ENCODE results near the gene SLC25A46.
A peak's percentile ranks its signal among the peaks of the same experiment; 100 is the strongest.

Gene SLC25A46

DNA sequence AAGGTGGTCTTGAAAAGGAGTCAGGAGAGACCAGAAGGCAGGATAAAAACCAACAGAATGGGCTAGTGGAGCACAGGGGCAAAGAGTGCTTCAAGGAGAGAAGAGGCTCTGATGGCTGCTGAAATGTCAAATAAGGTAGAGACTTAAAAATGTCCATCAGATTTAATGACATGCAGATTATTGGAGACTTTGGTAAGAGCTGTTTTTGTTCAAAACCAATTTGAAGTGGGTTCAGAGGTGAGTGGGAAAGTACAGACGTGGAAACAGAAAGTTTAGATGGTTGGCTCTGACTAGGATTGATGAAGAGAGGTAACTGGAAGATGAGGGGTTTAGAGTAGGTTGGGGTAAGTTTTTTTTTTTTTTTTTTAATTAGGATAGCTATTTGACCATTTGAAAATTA, 14.1 kb downstream of the SLC25A46 start (continued):
- TF ChIP-seq ZBTB17 (tag by site-specific recombination; IDR thresholded peaks at IDR 0.05) = no peak

DNA sequence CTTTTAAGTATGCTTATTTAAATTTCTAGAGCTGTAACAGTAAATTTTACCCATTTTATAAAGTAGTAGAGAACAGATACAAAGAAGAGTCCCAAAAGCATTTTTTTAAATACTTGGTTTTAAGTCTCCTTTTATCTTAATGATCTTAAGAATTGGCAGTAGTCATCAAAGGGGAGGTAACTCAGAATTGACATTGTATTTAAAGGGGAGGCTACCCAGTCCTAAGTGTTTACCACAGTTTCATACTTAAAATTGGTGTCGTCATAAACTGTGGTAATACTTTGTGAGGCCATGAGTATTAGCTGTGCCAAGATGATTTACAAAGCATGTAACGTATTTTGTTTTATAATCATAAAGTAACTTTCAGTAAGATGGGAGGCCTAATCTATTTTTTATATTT, 14.8 kb downstream of the SLC25A46 start:
- Histone ChIP-seq H3K4me3 (ENCODE audit: low read depth, low read length) (no peak overlapping the region), H3K4me1 (ENCODE audit: control insufficient read depth, insufficient read depth, low read length) (no peaks in the 10 kb centered on the region), H3K36me3 (ENCODE audit: control insufficient read depth in 2 of 2, insufficient read depth in 1 of 2, low read length in 2 of 2) (peaks cover 28 to 55% of the 10 kb centered on the region in 2 experiments), H3K9me3 (ENCODE audit: control insufficient read depth, insufficient read depth, low read depth, low read length) (no peaks in the 10 kb centered on the region), H3K27ac (ENCODE audit: extremely low read depth, low read depth, low read length) (no peak overlapping the region)
- CTCF ChIA-PET = interaction anchor here (0.6 to 1.1 kb wide), 2 partner anchors 15 to 18 kb away, joined by 3 to 6 read pairs; no protein-coding TSS in a partner anchor
- POLR2A ChIA-PET = no interaction called here
- TF ChIP-seq ZNF16 (tag by site-specific recombination; IDR thresholded peaks at IDR 0.05; ENCODE audit: low read depth) (no peak), ZNF121 (tag by site-specific recombination; IDR thresholded peaks at IDR 0.05) (no peak), ZNF530 (tag by site-specific recombination; IDR thresholded peaks at IDR 0.05; ENCODE audit: low read depth) (no peak), FEZF1 (tag by site-specific recombination; IDR thresholded peaks at IDR 0.05) (no peak), OSR2 (tag by site-specific recombination; IDR thresholded peaks at IDR 0.05) (no peak), ZNF292 (tag by site-specific recombination; IDR thresholded peaks at IDR 0.05; ENCODE audit: borderline replicate concordance, low read depth) (no peak), ZNF132 (tag by site-specific recombination; IDR thresholded peaks at IDR 0.05; ENCODE audit: borderline replicate concordance) (no peak), YY2 (tag by site-specific recombination; IDR thresholded peaks at IDR 0.05) (no peak), ZNF677 (tag by site-specific recombination; IDR thresholded peaks at IDR 0.05) (no peak), ZNF621 (tag by site-specific recombination; IDR thresholded peaks at IDR 0.05) (no peak)
- TF ChIP-seq, protein P1, sequence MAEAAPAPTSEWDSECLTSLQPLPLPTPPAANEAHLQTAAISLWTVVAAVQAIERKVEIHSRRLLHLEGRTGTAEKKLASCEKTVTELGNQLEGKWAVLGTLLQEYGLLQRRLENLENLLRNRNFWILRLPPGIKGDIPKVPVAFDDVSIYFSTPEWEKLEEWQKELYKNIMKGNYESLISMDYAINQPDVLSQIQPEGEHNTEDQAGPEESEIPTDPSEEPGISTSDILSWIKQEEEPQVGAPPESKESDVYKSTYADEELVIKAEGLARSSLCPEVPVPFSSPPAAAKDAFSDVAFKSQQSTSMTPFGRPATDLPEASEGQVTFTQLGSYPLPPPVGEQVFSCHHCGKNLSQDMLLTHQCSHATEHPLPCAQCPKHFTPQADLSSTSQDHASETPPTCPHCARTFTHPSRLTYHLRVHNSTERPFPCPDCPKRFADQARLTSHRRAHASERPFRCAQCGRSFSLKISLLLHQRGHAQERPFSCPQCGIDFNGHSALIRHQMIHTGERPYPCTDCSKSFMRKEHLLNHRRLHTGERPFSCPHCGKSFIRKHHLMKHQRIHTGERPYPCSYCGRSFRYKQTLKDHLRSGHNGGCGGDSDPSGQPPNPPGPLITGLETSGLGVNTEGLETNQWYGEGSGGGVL (tag by site-specific recombination; IDR thresholded peaks at IDR 0.05) = no peak
- TF ChIP-seq, protein P2, sequence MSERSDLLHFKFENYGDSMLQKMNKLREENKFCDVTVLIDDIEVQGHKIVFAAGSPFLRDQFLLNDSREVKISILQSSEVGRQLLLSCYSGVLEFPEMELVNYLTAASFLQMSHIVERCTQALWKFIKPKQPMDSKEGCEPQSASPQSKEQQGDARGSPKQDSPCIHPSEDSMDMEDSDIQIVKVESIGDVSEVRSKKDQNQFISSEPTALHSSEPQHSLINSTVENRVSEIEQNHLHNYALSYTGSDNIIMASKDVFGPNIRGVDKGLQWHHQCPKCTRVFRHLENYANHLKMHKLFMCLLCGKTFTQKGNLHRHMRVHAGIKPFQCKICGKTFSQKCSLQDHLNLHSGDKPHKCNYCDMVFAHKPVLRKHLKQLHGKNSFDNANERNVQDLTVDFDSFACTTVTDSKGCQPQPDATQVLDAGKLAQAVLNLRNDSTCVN (tag by site-specific recombination; optimal IDR thresholded peaks at IDR 0.05) = no peak
- TF ChIP-seq, protein P3, sequence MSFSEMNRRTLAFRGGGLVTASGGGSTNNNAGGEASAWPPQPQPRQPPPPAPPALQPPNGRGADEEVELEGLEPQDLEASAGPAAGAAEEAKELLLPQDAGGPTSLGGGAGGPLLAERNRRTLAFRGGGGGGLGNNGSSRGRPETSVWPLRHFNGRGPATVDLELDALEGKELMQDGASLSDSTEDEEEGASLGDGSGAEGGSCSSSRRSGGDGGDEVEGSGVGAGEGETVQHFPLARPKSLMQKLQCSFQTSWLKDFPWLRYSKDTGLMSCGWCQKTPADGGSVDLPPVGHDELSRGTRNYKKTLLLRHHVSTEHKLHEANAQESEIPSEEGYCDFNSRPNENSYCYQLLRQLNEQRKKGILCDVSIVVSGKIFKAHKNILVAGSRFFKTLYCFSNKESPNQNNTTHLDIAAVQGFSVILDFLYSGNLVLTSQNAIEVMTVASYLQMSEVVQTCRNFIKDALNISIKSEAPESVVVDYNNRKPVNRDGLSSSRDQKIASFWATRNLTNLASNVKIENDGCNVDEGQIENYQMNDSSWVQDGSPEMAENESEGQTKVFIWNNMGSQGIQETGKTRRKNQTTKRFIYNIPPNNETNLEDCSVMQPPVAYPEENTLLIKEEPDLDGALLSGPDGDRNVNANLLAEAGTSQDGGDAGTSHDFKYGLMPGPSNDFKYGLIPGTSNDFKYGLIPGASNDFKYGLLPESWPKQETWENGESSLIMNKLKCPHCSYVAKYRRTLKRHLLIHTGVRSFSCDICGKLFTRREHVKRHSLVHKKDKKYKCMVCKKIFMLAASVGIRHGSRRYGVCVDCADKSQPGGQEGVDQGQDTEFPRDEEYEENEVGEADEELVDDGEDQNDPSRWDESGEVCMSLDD (tag by site-specific recombination; IDR thresholded peaks at IDR 0.05) = no peak
- TF ChIP-seq, protein P4, sequence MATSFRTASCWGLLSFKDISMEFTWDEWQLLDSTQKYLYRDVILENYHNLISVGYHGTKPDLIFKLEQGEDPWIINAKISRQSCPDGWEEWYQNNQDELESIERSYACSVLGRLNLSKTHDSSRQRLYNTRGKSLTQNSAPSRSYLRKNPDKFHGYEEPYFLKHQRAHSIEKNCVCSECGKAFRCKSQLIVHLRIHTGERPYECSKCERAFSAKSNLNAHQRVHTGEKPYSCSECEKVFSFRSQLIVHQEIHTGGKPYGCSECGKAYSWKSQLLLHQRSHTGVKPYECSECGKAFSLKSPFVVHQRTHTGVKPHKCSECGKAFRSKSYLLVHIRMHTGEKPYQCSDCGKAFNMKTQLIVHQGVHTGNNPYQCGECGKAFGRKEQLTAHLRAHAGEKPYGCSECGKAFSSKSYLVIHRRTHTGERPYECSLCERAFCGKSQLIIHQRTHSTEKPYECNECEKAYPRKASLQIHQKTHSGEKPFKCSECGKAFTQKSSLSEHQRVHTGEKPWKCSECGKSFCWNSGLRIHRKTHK (tag by site-specific recombination; IDR thresholded peaks at IDR 0.05) = no peak

DNA sequence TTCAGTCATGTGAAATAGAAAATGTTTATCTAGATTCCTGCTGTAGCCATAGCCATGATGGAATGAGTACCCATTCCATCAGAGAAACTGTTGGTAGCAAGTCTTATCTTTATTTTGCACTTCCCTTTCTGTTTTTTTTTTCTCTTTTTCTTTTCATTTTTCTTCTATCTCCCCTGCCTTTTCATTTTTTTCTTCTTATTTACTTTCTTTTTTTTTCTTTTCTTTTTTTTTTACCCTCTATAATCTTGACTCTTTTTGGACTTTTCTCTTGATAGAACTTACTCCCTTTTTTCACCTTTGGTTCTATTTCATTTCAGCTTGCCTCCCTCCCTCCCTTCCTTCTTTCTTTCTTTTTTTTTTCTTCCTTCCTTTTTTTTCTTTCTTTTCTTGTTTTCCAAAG, 15.4 kb downstream of the SLC25A46 start:
- no peaks in the 10 kb centered on the region for H3K4me1 ChIP-seq (ENCODE audit: control insufficient read depth, insufficient read depth, low read length)
- TF ChIP-seq PRDM1 (tag by site-specific recombination; IDR thresholded peaks at IDR 0.05) (peak; percentile 95), EGR2 (tag by site-specific recombination; IDR thresholded peaks at IDR 0.05; ENCODE audit: low read depth) (no peak), ZNF23 (tag by site-specific recombination; IDR thresholded peaks at IDR 0.05; ENCODE audit: borderline replicate concordance) (no peak), GLI4 (tag by site-specific recombination; IDR thresholded peaks at IDR 0.05) (no peak), YY2 (tag by site-specific recombination; IDR thresholded peaks at IDR 0.05) (no peak), ZNF366 (tag by site-specific recombination; conservative IDR thresholded peaks at IDR 0.05) (0 out of 2 replicates have a peak, but pooled peaks have one; percentile 21), ZFHX2 (tag by site-specific recombination; conservative IDR thresholded peaks at IDR 0.05) (no peak)
- TF ChIP-seq, protein P5, sequence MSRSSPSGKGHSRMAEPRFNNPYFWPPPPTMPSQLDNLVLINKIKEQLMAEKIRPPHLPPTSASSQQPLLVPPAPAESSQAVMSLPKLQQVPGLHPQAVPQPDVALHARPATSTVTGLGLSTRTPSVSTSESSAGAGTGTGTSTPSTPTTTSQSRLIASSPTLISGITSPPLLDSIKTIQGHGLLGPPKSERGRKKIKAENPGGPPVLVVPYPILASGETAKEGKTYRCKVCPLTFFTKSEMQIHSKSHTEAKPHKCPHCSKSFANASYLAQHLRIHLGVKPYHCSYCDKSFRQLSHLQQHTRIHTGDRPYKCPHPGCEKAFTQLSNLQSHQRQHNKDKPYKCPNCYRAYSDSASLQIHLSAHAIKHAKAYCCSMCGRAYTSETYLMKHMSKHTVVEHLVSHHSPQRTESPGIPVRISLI (tag by site-specific recombination; IDR thresholded peaks at IDR 0.05) = peak; percentile 76; the same call in 1 of the 2 replicates
- TF ChIP-seq, protein P6, sequence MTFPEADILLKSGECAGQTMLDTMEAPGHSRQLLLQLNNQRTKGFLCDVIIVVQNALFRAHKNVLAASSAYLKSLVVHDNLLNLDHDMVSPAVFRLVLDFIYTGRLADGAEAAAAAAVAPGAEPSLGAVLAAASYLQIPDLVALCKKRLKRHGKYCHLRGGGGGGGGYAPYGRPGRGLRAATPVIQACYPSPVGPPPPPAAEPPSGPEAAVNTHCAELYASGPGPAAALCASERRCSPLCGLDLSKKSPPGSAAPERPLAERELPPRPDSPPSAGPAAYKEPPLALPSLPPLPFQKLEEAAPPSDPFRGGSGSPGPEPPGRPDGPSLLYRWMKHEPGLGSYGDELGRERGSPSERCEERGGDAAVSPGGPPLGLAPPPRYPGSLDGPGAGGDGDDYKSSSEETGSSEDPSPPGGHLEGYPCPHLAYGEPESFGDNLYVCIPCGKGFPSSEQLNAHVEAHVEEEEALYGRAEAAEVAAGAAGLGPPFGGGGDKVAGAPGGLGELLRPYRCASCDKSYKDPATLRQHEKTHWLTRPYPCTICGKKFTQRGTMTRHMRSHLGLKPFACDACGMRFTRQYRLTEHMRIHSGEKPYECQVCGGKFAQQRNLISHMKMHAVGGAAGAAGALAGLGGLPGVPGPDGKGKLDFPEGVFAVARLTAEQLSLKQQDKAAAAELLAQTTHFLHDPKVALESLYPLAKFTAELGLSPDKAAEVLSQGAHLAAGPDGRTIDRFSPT (tag by site-specific recombination; IDR thresholded peaks at IDR 0.05) = no peak
- ChIA-PET POLR2A (no interaction called here), CTCF (interaction anchor here (1.1 kb wide), 1 partner anchor 14 kb away, joined by 3 read pairs; no protein-coding TSS in a partner anchor)
- peaks cover 30 to 54% of the 10 kb centered on the region in 2 experiments for H3K36me3 ChIP-seq (ENCODE audit: control insufficient read depth in 2 of 2, insufficient read depth in 1 of 2, low read length in 2 of 2)
- H3K9me3 ChIP-seq (ENCODE audit: control insufficient read depth, insufficient read depth, low read depth, low read length) = no peaks in the 10 kb centered on the region
- H3K27ac ChIP-seq (ENCODE audit: extremely low read depth, low read depth, low read length) = no peak overlapping the region
- no peak overlapping the region for H3K4me3 ChIP-seq (ENCODE audit: low read depth, low read length)

All from HEK293 (cell line).